GM12878 (cell line): Measurements from ENCODE around the gene ZG16B. TPM values are rescaled to one million over a fixed set of nuclear protein-coding genes. Genes with fewer than 3 reads are reported as not detected.

Experiments used
- ATAC-seq: fragments of 200-7000 bp; cut with Tn5 transposase; 3 replicates; pipeline ENCODE4 v1.9.1; 2020; ENCODE audit warnings: mild to moderate bottlenecking, moderate library complexity
- BruUV-seq: library from RNA; stranded (reverse); fragments of 400-500 nt; replicated peaks from 2 replicates; lab custom pipeline; 2021; lab: Mats Ljungman, UMichigan
- CTCF ChIA-PET: fragments of 300-600 bp; sonication (Branson Sonifier 250); formaldehyde crosslinking; extraction: SDS; loops from one replicate; lab custom pipeline; 2021; ENCODE audit warnings: inconsistent platforms; lab: Yijun Ruan, JAX
- POLR2A ChIA-PET: fragments of 350-600 bp; formaldehyde crosslinking; extraction: SDS; loops from one replicate; lab custom pipeline; 2021; ENCODE audit warnings: inconsistent platforms; lab: Charles Lee
- RAD21 ChIA-PET: fragments of 300-600 bp; sonication (Branson Sonifier 250); formaldehyde crosslinking; loops from one replicate; lab custom pipeline; 2023; ENCODE audit warnings: antibody characterized with exemption; ENCODE audit not compliant: unreplicated experiment; lab: Charles Lee
- SMC1A ChIA-PET: fragments of 300-600 bp; sonication (Branson Sonifier 250); formaldehyde crosslinking; loops from one replicate; lab custom pipeline; 2023; ENCODE audit not compliant: unreplicated experiment, uncharacterized antibody; lab: Charles Lee
- DNase-seq: peaks from one replicate; pipeline ENCODE4 v3.0.0-alpha.2; 2011; ENCODE audit warnings: low read depth, low spot score
- FAIRE-seq: peaks from 3 replicates; lab custom pipeline; 2011; peaks lifted over from hg19 to GRCh38; lab: Jason Lieb, UNC
- H2AFZ ChIP-seq: 2 replicates; pipeline ENCODE4 v1.6.0; 2011; ENCODE audit warnings: low read depth, low read length, control low read depth; ENCODE audit not compliant: control insufficient read depth
- H3K27ac ChIP-seq: 2 replicates; pipeline ENCODE4 v1.5.1; 2011; ENCODE audit warnings: control low read depth; ENCODE audit not compliant: control insufficient read depth, insufficient read depth
- H3K27me3 ChIP-seq, 2 experiments: replicated peaks in 1 of 2; 2 replicates each; pipeline versions ENCODE4 v1.6.0 to v1.6.1; 2011; ENCODE audit warnings: low read length in 1 of 2; ENCODE audit not compliant: control insufficient read depth in 2 of 2, insufficient read depth in 2 of 2
- H3K36me3 ChIP-seq, 2 experiments: 2 replicates each; pipeline ENCODE4 v1.5.1; 2011; ENCODE audit warnings: low read length in 1 of 2; ENCODE audit not compliant: control insufficient read depth in 2 of 2, insufficient read depth in 2 of 2
- H3K4me1 ChIP-seq: 2 replicates; pipeline ENCODE4 v1.6.1; 2011; ENCODE audit warnings: mild to moderate bottlenecking, low read length, moderate library complexity, mixed read lengths; ENCODE audit not compliant: control insufficient read depth, insufficient read depth
- H3K4me2 ChIP-seq: 2 replicates; pipeline ENCODE4 v1.6.0; 2011; ENCODE audit warnings: control low read depth; ENCODE audit not compliant: control insufficient read depth, insufficient read depth
- H3K4me3 ChIP-seq: fragments of 200-600 bp; sonication (generic); 2 replicates; pipeline ENCODE4 v1.5.1; 2016
- H3K79me2 ChIP-seq: 2 replicates; pipeline ENCODE4 v1.6.0; 2011; ENCODE audit warnings: low read length; ENCODE audit not compliant: control insufficient read depth, insufficient read depth
- H3K9ac ChIP-seq: 2 replicates; pipeline ENCODE4 v1.8.0; 2011; ENCODE audit warnings: low read length, control low read depth, mixed read lengths; ENCODE audit not compliant: control insufficient read depth, insufficient read depth
- H3K9me3 ChIP-seq: replicated peaks from 3 replicates; pipeline ENCODE4 v1.5.1; 2011; ENCODE audit warnings: mild to moderate bottlenecking, low read length; ENCODE audit not compliant: control insufficient read depth, insufficient read depth
- H4K20me1 ChIP-seq: 2 replicates; pipeline ENCODE4 v1.6.0; 2011; ENCODE audit not compliant: control insufficient read depth, insufficient read depth
- CEBPZ ChIP-seq: fragments of 150-350 bp; IDR thresholded peaks from 2 replicates; pipeline ENCODE4 v1.6.1; 2016; ENCODE audit warnings: low read depth, low read length
- MYB ChIP-seq: fragments of 150-350 bp; IDR thresholded peaks from 2 replicates; pipeline ENCODE4 v1.6.1; 2014; ENCODE audit warnings: mild to moderate bottlenecking, low read depth, low read length, borderline replicate concordance
- PKNOX1 ChIP-seq: fragments of 450-650 bp; IDR thresholded peaks from 2 replicates; pipeline ENCODE4 v1.6.1; 2016; ENCODE audit warnings: mild to moderate bottlenecking
- RBBP5 ChIP-seq: fragments of 200-600 bp; sonication (generic); conservative IDR thresholded peaks from 2 replicates; pipeline ENCODE4 v1.6.1; 2016
- SUZ12 ChIP-seq: fragments of 200-600 bp; sonication (generic); IDR thresholded peaks from one replicate; pipeline ENCODE4 v1.6.1; 2018; ENCODE audit warnings: antibody characterized with exemption, mild to moderate bottlenecking; ENCODE audit not compliant: unreplicated experiment
- WGBS: methylation state at CpG from one replicate; pipeline ENCODE4 v1.1.6; 2016; ENCODE audit warnings: low lambda C conversion rate; ENCODE audit not compliant: insufficient replicate concordance, insufficient coverage; ENCODE audit errors: missing lambda C conversion rate; 5-methylcytosine and 5-hydroxymethylcytosine counted together
- in situ Hi-C: fragments of 300-500 bp; cut with MboI; formaldehyde crosslinking; loops from 9 replicates; pipeline ENCODE4 v1.14.3; 2018; ENCODE audit warnings: mixed read lengths
- intact Hi-C: fragments of 100-400 bp; cut with micrococcal nuclease; formaldehyde crosslinking; loops from one replicate; pipeline ENCODE4 v1.14.2; 2022; ENCODE audit not compliant: unreplicated experiment
- polyA plus RNA-seq, 11 experiments: library from polyadenylated mRNA; depleted of rRNA in 4 of 11; unstranded in 6 of 11; stranded (reverse) in 5 of 11; fragments of >200 nt; fragmentation: Nextera tagmentation in 4 of 11; fragmentation: Illumina TruSeq in 1 of 11; extraction: Ambion mirVana in 4 of 11; extraction: Trizol in 1 of 11; gene quantifications; 1 replicate in 1 of 11; 2 replicates in 10 of 11; pipeline versions ENCODE4 v1.2.1 to v1.2.3, GENCODE V29; 2011 to 2016; ENCODE audit warnings: inconsistent platforms in 2 of 11, missing spikeins in 2 of 11, low read depth in 1 of 11
- total RNA-seq, 4 experiments: library from RNA; depleted of rRNA in 3 of 4; stranded (reverse); fragments of >200 nt in 3 of 4; fragmentation: Illumina TruSeq in 1 of 4; extraction: Trizol in 1 of 4; gene quantifications; 2 replicates each; pipeline versions ENCODE4 v1.2.1 to v1.2.3, GENCODE V29; 2013 to 2021

The ZG16B gene
- total and polyA plus RNA-seq, 10 of the 15 experiments (the other 5 are each of a cell fraction or from before 2014, with no cell fraction given) = 1.00 to 11.6 (median 5.8) TPM

DNA sequence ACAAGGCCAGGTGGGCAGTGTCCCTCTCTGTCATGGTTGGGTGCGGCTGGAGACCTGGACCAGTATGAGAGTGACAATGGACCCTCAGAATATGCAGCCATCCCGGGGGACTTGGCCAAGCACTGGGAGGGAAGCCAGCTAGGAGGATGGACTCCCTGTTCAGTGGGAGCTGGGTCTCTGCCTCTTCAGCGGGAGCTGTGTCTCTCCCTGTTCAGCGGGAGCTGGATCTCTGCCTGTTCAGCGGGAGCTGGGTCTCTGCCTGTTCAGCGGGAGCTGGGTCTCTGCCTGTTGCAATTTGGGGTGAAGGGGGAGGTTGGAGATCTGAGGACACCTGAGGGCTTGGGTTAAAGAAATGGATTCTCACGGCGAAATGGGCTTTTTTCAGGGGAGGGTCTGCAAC, 38.9 kb upstream of the ZG16B start (continued):
- no peak for TF ChIP-seq SUZ12

DNA sequence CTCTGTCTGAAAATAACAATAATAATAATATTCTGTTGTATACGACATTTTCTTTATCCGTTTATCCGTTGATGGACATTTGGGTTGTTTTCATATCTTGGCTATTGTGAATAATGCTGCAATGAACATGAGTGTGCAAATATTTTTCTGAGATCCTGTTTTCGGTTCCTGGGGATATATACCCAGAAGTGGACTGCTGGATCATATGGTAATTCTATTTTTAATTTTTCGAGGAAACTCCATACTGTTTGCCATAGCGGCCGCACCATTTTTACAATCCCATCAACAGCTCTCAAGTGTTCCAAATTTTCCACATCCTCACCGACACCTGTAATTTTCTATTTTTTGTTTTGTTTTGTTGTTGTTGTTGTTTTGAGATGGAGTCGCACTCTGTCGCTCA, 37.2 kb upstream of the ZG16B start:
- 63% methylated on average over 10 of the region's 10 CpGs for WGBS
- TF ChIP-seq PKNOX1 (no peak), MYB (no peak), RBBP5 (no peak), CEBPZ (no peak)
- Histone ChIP-seq H3K4me3 (no peak overlapping the region), H3K9me3 (no peaks in the 10 kb centered on the region), H3K79me2 (no peaks in the 10 kb centered on the region), H3K36me3 (no peaks in the 10 kb centered on the region), H3K4me2 (no peak overlapping the region), H3K27ac (no peak overlapping the region), H3K4me1 (no peaks in the 10 kb centered on the region), H4K20me1 (no peaks in the 10 kb centered on the region), H2AFZ (no peak overlapping the region), H3K9ac (no peak overlapping the region), H3K27me3 (peaks cover 0 to 5% of the 10 kb centered on the region in 2 experiments; a peak in 3 of 4 replicates)
- intact Hi-C loops = no loop called here
- FAIRE-seq = no peak
- no TSS peak for BruUV-seq
- RAD21 ChIA-PET = no interaction called here
- in situ Hi-C loops = no loop called here
- DNase-seq = no peak
- no peak for ATAC-seq
- CTCF ChIA-PET = no interaction called here
- POLR2A ChIA-PET = no interaction called here
- SMC1A ChIA-PET = no interaction called here
